ENCODE data around the gene MORC2.

Gene MORC2

GRCh38 chr22:30932661-30933060, 35.9 kb downstream of the MORC2 start:
- DNase-seq (ENCODE audit: extremely low read depth, low read depth): no peak

GRCh38 chr22:30931541-30932300, 36.9 kb downstream of the MORC2 start:
- no peak for DNase-seq (ENCODE audit: extremely low read depth, low read depth)
- TF ChIP-seq CTCF (IDR thresholded peaks at IDR 0.05; ENCODE audit: low read depth, low read length, missing control alignments): no peak
- no peak overlapping the region for H3K4me3 ChIP-seq (replicated peaks; ENCODE audit: low read depth, low read length)

More at GRCh38 chr22:30932661-30933060, 35.9 kb downstream of the MORC2 start:
- H3K4me3 ChIP-seq (replicated peaks; ENCODE audit: low read depth, low read length): no peak overlapping the region
- no peak for TF ChIP-seq CTCF (IDR thresholded peaks at IDR 0.05; ENCODE audit: low read depth, low read length, missing control alignments)

GRCh38 chr22:30930228-30930627, 38.3 kb downstream of the MORC2 start:
- no peak overlapping the region for H3K4me3 ChIP-seq (replicated peaks; ENCODE audit: low read depth, low read length)
- TF ChIP-seq CTCF (IDR thresholded peaks at IDR 0.05; ENCODE audit: low read depth, low read length, missing control alignments): no peak
- no peak for DNase-seq (ENCODE audit: extremely low read depth, low read depth)

- H3K4me3 ChIP-seq (replicated peaks; ENCODE audit: low read depth, low read length): no peak overlapping the region
- no peak for DNase-seq (ENCODE audit: extremely low read depth, low read depth)
- TF ChIP-seq CTCF (IDR thresholded peaks at IDR 0.05; ENCODE audit: low read depth, low read length, missing control alignments): no peak
These were observed 40.2 kb downstream of the MORC2 start for GRCh38 chr22:30928401-30928800.

- H3K4me3 ChIP-seq (replicated peaks; ENCODE audit: low read depth, low read length): no peak overlapping the region
- no peak for DNase-seq (ENCODE audit: extremely low read depth, low read depth)
- TF ChIP-seq CTCF (IDR thresholded peaks at IDR 0.05; ENCODE audit: low read depth, low read length, missing control alignments): no peak
These were observed 40.8 kb downstream of the MORC2 start for GRCh38 chr22:30927806-30928205.

- DNase-seq (ENCODE audit: extremely low read depth, low read depth): no peak
- TF ChIP-seq CTCF (IDR thresholded peaks at IDR 0.05; ENCODE audit: low read depth, low read length, missing control alignments): no peak
- H3K4me3 ChIP-seq (replicated peaks; ENCODE audit: low read depth, low read length): no peak overlapping the region
These were observed 41.9 kb downstream of the MORC2 start for GRCh38 chr22:30926706-30927105.

- DNase-seq (ENCODE audit: extremely low read depth, low read depth): no peak
- no peak for TF ChIP-seq CTCF (IDR thresholded peaks at IDR 0.05; ENCODE audit: low read depth, low read length, missing control alignments)
- no peak overlapping the region for H3K4me3 ChIP-seq (replicated peaks; ENCODE audit: low read depth, low read length)
These were observed 42.9 kb downstream of the MORC2 start for GRCh38 chr22:30925667-30926066.
